ENCODE measurements around the gene AP3D1.
"Not testable (repeated sequence)": the region's sequence is repeated elsewhere in the genome, so short reads cannot be mapped to it uniquely, and the experiment has no call there.

The AP3D1 gene

GRCh38 chr19:2150794-2151338, 500 bp downstream of the AP3D1 start:
- no peak for DNase-seq (ENCODE audit: low read depth, low spot score)

- DNase-seq (ENCODE audit: low read depth, low spot score) = no peak
Observed at GRCh38 chr19:2149980-2150793, 1.2 kb downstream of the AP3D1 start.

- no peak for DNase-seq (ENCODE audit: low read depth, low spot score)
Observed at GRCh38 chr19:2148482-2149135, 2.8 kb downstream of the AP3D1 start.

GRCh38 chr19:2145831-2146241, 5.5 kb downstream of the AP3D1 start:
- no peak for DNase-seq (ENCODE audit: low read depth, low spot score)

- no peak for DNase-seq (ENCODE audit: low read depth, low spot score)
Observed at GRCh38 chr19:2144190-2144589, 7.2 kb downstream of the AP3D1 start.

GRCh38 chr19:2142173-2142829, 9.1 kb downstream of the AP3D1 start:
- DNase-seq (ENCODE audit: low read depth, low spot score) = no peak

- no peak for DNase-seq (ENCODE audit: low read depth, low spot score)
Observed at GRCh38 chr19:2140138-2140569, 11.2 kb downstream of the AP3D1 start.

GRCh38 chr19:2139385-2140137, 11.8 kb downstream of the AP3D1 start:
- DNase-seq (ENCODE audit: low read depth, low spot score) = no peak

- no peak for DNase-seq (ENCODE audit: low read depth, low spot score)
Observed at GRCh38 chr19:2138061-2138728, 13.2 kb downstream of the AP3D1 start.

- DNase-seq (ENCODE audit: low read depth, low spot score) = no peak
Observed at GRCh38 chr19:2136796-2137195, 14.6 kb downstream of the AP3D1 start.

- no peak for DNase-seq (ENCODE audit: low read depth, low spot score)
Observed at GRCh38 chr19:2135474-2136402, 15.6 kb downstream of the AP3D1 start.

- DNase-seq (ENCODE audit: low read depth, low spot score) = no peak
Observed at GRCh38 chr19:2132731-2133490, 18.5 kb downstream of the AP3D1 start.

GRCh38 chr19:2132191-2132590, 19.2 kb downstream of the AP3D1 start:
- no peak for DNase-seq (ENCODE audit: low read depth, low spot score)

GRCh38 chr19:2131012-2131975, 20.1 kb downstream of the AP3D1 start:
- DNase-seq (ENCODE audit: low read depth, low spot score) = not testable (repeated sequence)

GRCh38 chr19:2129892-2130770, 21.2 kb downstream of the AP3D1 start:
- DNase-seq (ENCODE audit: low read depth, low spot score) = no peak

GRCh38 chr19:2129486-2129885, 21.9 kb downstream of the AP3D1 start:
- DNase-seq (ENCODE audit: low read depth, low spot score) = no peak

- DNase-seq (ENCODE audit: low read depth, low spot score) = no peak
Observed at GRCh38 chr19:2129022-2129421, 22.3 kb downstream of the AP3D1 start.

All from brain pericyte (primary cell).